Measurements from ENCODE around the gene TXNDC2. TPM values are rescaled to one million over a fixed set of nuclear protein-coding genes. Genes with fewer than 3 reads are reported as not detected.

The TXNDC2 gene
- total and polyA plus RNA-seq, 9 of the 15 experiments (the other 6 are each of a cell fraction or from before 2014, with no cell fraction given) = 1.2 to 4.9 (median 2.3) TPM

- TF ChIP-seq GABPB1 (CRISPR knock-in tag; IDR thresholded peaks at IDR 0.05) (no peak), GTF2F1 (IDR thresholded peaks at IDR 0.05; ENCODE audit: low read depth, low read length) (no peak), SMAD1 (IDR thresholded peaks at IDR 0.05; ENCODE audit: low read depth, low read length, partially characterized antibody) (no peak), CREM (IDR thresholded peaks at IDR 0.05; ENCODE audit: low read depth) (no peak), NKRF (IDR thresholded peaks at IDR 0.05; ENCODE audit: borderline replicate concordance) (peak; percentile 21; the same call in 1 of the 2 replicates), ZNF79 (CRISPR knock-in tag; IDR thresholded peaks at IDR 0.05; ENCODE audit: low read depth) (no peak), ZC3H8 (IDR thresholded peaks at IDR 0.05) (no peak), YY1 (IDR thresholded peaks at IDR 0.05; ENCODE audit: borderline replicate concordance in 1 of 3, control insufficient read depth in 1 of 3, extremely low read depth in 1 of 3, insufficient read depth in 3 of 3, insufficient read length in 1 of 3, insufficient replicate concordance in 2 of 3, low read depth in 1 of 3, low read length in 2 of 3) (no peak), BRD4 (IDR thresholded peaks at IDR 0.05) (peak; percentile 52; the same call in 1 of the 2 replicates), ZNF175 (CRISPR knock-in tag; IDR thresholded peaks at IDR 0.05; ENCODE audit: low read depth) (no peak), HNRNPH1 (optimal IDR thresholded peaks at IDR 0.05; ENCODE audit: low read depth, low read length) (no peak), DDX20 (tag; IDR thresholded peaks at IDR 0.05; ENCODE audit: low read depth) (no peak; the same call in 1 of the 2 replicates), SMAD3 (CRISPR knock-in tag; conservative IDR thresholded peaks at IDR 0.05) (no peak), ZFP1 (CRISPR knock-in tag; IDR thresholded peaks at IDR 0.05) (0 out of 2 replicates have a peak, but pooled peaks have one; percentile 4), MTA3 (IDR thresholded peaks at IDR 0.05; ENCODE audit: borderline replicate concordance) (no peak), FIP1L1 (IDR thresholded peaks at IDR 0.05; ENCODE audit: low read depth, low read length, poor library complexity, severe bottlenecking) (no peak), ZNF3 (CRISPR knock-in tag; IDR thresholded peaks at IDR 0.05) (no peak)
- TF ChIP-seq, protein P1, sequence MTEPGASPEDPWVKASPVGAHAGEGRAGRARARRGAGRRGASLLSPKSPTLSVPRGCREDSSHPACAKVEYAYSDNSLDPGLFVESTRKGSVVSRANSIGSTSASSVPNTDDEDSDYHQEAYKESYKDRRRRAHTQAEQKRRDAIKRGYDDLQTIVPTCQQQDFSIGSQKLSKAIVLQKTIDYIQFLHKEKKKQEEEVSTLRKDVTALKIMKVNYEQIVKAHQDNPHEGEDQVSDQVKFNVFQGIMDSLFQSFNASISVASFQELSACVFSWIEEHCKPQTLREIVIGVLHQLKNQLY (CRISPR knock-in tag; conservative IDR thresholded peaks at IDR 0.05) = no peak
- TF ChIP-seq, protein P2, sequence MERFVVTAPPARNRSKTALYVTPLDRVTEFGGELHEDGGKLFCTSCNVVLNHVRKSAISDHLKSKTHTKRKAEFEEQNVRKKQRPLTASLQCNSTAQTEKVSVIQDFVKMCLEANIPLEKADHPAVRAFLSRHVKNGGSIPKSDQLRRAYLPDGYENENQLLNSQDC (CRISPR knock-in tag; IDR thresholded peaks at IDR 0.05) = no peak
Measured at GRCh38 chr18:9870431-9871008, 15.3 kb upstream of the TXNDC2 start (continued).

Measured in K562 (cell line).